RKO (cell line): ENCODE data around the gene BARHL1.
A peak's percentile ranks its signal among the peaks of the same experiment; 100 is the strongest.
"Not testable (repeated sequence)": the region's sequence is repeated elsewhere in the genome, so short reads cannot be mapped to it uniquely, and the experiment has no call there.

Experiments
- DNase-seq: peaks from one replicate; pipeline ENCODE4 v3.0.0-alpha.2; 2016; ENCODE audit warnings: low spot score

Gene BARHL1

DNA sequence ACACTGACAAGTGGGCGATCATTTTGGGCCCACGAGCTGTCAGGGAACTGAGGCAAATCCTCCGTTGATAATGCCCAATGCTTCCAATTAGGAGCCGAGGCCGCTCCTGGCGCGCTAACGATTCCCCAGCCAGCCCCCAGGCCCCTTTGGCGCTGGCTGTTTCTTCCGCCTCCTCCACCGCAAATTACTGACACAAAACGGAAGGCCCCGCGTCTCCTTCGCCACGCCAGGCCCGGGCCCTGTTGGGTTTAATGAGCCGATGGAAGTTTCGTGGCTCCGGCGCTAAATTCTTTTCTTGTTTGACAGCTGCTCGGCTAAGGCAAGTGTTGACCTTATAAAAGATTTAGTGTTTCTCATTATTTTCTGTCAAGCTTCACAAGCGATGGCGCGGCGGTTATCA, 25.7 kb upstream of the BARHL1 start:
- no peak for DNase-seq

GRCh38 chr9:132557159-132557558, 25.2 kb upstream of the BARHL1 start:
- no peak for DNase-seq

DNA sequence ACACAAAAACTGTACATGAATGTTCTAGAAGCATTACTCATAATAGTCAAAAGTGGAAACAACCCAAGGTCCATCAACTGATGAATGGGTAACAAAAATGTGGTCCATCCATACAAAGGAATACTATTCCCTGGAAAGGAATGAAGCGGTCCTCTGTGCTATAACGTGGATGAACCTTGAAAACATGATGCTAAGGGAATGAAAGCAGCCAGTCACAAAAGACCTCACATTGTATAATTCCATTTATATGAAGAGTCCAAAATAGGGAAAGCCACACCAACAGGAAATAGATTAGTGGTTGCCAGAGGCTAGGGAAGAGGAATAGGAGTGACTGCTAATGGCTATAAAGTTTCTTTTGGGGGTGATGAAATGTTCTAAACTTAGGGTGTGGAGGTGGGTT, 22.7 kb upstream of the BARHL1 start:
- DNase-seq = no peak

DNA sequence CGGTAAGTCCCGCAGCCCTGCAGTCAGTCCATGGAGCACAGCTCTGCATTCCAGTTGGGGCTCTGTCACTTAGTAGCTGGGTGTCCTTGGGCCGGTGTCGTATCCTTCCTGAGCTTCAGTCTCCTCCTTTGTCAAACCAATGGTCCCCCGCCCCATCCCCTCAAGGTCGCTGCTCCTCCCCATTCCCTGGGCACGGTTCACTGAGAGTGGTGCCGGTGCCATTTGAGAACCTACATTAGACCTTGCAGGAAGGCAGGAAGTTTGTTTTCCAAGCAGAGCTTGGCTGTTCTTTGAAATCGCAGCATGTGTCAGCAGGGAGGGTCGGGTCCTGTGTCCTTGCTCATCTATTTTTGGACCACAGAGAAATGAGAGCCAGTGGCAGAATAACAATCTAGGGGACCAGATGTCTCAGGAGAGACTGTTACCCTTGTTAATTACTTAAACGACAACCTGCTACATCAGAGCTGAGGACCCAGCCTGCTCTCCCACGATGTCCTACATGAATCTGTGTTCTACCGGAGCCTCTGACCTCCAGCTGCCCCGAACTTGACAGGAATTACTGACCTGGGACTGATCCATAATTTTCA, 21.7 kb upstream of the BARHL1 start:
- DNase-seq = no peak

- DNase-seq = no peak
These were observed 20.2 kb upstream of the BARHL1 start for GRCh38 chr9:132562306-132562573.

GRCh38 chr9:132564526-132564925, 17.9 kb upstream of the BARHL1 start:
- no peak for DNase-seq

GRCh38 chr9:132568787-132569186, 13.6 kb upstream of the BARHL1 start:
- DNase-seq = not testable (repeated sequence)

DNA sequence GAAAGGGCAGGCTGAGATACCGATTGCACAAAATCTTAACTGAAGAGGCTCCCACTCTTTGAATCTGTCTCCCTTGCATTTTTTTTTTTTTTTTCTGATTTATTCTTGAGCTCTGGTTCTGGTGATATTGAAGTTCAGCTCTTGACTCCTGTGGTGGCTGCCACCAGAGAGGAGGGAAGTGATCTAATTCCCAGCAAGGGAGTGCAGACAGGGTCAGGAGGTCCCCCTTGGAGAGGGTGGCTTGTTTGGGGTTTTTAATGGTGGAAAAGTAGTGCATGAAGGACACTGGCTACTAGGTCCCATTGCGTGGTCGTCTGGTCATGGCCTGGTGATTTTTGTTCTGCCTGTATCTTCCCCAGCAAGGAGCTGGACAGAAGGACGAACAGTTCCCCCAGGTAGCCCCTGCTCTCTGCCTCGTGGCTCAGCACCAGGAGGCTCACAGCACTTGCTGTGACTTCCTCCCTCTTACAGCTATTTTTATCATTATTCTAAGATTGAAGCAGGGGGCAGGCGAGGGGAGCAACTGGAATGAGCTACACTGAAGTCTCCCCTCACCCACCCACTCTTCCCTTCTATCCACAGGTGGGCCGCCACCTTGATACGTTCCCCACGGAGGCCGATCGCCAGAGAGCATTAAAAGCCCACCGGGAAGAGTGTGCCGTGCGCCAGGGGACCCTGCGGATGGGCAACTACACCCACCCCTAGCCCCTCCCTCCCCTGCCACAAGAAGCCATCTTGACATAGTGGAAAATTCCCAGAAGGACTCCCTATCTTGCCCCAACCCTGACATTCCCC, 10.4 kb upstream of the BARHL1 start:
- DNase-seq = no peak

DNA sequence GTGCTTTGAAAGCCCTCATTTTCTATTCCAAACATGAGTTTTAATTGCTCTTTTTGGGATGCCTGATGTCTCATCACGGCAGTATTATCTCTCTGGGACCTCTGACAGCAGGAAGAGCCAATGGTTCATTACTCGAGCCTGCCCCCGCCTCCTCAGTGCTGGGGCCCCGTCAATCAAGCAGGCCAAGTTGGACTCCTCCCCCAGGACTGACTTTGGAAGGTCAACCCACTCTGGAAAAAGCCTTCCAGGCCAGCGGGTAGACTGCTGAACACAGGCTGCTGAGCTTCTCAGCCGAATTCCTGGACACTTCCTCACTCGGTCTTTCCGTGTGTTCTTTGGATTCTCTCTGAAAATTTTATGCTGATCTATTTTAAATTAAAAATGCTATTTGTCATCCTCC, 9.5 kb upstream of the BARHL1 start:
- peak; percentile 16 for DNase-seq

GRCh38 chr9:132575005-132575609, 7.3 kb upstream of the BARHL1 start:
- DNase-seq = peak; percentile 87

DNA sequence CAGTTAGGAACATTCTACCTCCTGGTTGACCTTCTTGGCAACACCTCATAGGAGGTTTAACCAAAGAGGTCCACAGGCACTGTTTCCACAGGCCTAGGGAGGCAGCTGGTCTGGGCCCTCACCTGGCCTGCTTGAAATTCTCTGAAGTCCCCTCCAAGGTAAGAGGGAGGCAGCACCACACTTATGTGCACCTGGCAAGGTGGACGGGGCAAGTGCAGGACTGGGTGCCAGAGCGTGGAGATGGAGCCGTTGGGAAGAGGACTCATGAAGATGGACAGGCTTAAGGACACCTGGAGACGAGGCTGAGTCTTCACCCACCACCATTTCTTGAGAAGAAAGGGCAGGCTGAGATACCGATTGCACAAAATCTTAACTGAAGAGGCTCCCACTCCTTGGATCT, 6.6 kb upstream of the BARHL1 start:
- no peak for DNase-seq

DNA sequence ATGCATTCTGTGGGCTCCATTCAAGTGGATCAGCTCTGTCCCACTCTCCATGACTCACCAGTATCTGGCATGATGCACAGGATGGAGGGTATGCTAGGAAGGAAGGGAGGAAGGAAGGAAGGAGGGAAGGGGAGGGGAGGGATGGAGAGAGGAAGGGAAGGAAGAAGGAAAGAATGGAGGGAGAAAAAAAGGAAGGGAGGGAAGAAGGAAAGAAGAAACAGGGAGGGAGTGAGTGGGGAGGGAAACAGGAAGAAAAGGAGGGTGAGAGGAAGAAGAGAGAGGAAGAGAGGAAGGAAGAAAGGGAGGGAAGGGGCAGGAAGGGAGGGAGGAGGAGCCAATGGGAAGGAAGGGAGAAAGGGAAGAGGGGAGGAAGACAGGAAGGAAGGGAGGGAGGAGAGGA, 5.3 kb upstream of the BARHL1 start:
- DNase-seq = no peak

GRCh38 chr9:132578367-132578932, 4.0 kb upstream of the BARHL1 start:
- no peak for DNase-seq

DNA sequence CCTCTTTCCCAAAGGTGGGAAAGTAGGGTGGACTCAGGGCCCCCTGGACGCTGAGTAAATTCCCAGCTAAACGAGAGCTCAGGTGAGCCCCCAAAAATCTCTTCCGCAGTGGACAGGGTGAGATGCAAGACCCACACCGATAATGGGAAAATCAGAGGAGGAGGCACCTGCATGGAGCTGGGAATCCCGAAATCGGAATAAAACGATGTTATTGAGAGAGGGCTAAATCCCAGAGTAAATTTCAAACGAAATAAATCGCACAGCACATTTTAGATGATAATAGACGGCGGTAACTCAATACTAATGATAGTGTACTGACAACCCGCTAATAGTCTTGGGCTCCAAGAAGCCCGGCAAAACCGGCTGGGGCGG, 3.0 kb upstream of the BARHL1 start:
- no peak for DNase-seq

- no peak for DNase-seq
These were observed 579 bp downstream of the BARHL1 start for GRCh38 chr9:132582786-132583583.

DNA sequence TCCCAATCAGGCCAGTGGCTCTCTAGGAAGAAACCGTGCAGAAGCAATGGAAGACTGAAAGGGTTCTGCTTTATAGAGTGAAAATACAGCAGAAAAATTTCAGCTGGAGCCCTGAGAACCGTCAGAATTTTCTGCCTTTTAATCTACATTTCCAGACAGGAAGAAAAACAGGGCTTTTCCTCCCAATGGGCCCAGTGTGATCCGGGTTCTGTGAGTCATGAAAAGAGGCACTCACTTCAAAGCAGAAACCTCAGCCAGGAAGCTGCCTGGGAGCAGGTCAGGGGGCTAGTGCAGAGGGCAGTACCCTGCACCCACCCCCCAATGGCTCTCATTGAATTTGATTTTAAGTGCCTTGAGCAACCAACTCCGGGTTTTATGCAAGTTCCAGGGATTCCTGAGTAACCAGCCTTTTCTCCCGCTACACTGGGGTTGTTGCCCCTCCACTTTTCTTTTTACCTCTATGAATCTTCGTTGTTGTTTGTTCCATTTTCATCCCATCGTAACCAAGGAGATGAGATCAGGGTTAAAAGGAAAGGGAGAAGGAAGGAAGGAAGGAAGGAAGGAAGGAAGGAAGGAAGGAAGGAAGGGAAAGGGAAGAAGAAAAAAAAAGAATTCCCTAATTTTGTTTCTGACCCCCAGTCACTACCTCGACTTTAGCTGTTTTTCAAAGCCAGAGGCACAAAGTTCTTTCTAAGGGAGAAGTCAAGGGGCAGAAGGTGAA, 1.3 kb downstream of the BARHL1 start:
- no peak for DNase-seq

GRCh38 chr9:132584601-132585560, 2.5 kb downstream of the BARHL1 start:
- DNase-seq = peak; percentile 50

- DNase-seq = no peak
These were observed 3.8 kb downstream of the BARHL1 start for GRCh38 chr9:132585954-132586829.

- no peak for DNase-seq
These were observed 4.6 kb downstream of the BARHL1 start for GRCh38 chr9:132586830-132587591.
